H1 (cell line): ENCODE data around the gene NELL1. TPM values are rescaled to one million over a fixed set of nuclear protein-coding genes. Genes with fewer than 3 reads are reported as not detected.

Experiments used
- CTCF ChIA-PET: fragments of 300-600 bp; sonication (Branson Sonifier 250); formaldehyde crosslinking; loops from one replicate; lab custom pipeline; 2021; ENCODE audit not compliant: partially characterized antibody; lab: Charles Lee
- POLR2A ChIA-PET: fragments of 300-600 bp; sonication (Branson Sonifier 250); formaldehyde crosslinking; loops from one replicate; lab custom pipeline; 2021; ENCODE audit warnings: inconsistent platforms; ENCODE audit not compliant: partially characterized antibody; lab: Charles Lee
- DNase-seq, 2 experiments: peaks; one replicate each; pipeline versions ENCODE4 v3.0.0 to v3.0.0-alpha.2; 2010 to 2022; ENCODE audit warnings: low spot score in 2 of 2, low read depth in 1 of 2, mixed read lengths in 1 of 2
- FAIRE-seq: peaks from 2 replicates; lab custom pipeline; 2011; peaks lifted over from hg19 to GRCh38; lab: Jason Lieb, UNC
- H2AFZ ChIP-seq: 2 replicates; pipeline ENCODE4 v1.8.1; 2012; ENCODE audit warnings: low read length, inconsistent platforms
- H2AK5ac ChIP-seq: 2 replicates; pipeline ENCODE4 v1.6.1; 2013; ENCODE audit warnings: low read depth, low read length
- H2BK120ac ChIP-seq: replicated peaks from 2 replicates; pipeline ENCODE3; 2013; ENCODE audit warnings: low read depth, low read length, inconsistent platforms
- H2BK12ac ChIP-seq: 2 replicates; pipeline ENCODE4 v1.6.1; 2013; ENCODE audit warnings: low read depth, low read length
- H2BK15ac ChIP-seq: 2 replicates; pipeline ENCODE4 v1.6.1; 2013; ENCODE audit warnings: low read length
- H2BK20ac ChIP-seq: 2 replicates; pipeline ENCODE4 v1.6.1; 2013; ENCODE audit warnings: low read length
- H2BK5ac ChIP-seq: 2 replicates; pipeline ENCODE4 v1.6.1; 2013; ENCODE audit warnings: low read depth, low read length
- H3K14ac ChIP-seq: 2 replicates; pipeline ENCODE4 v1.6.1; 2013; ENCODE audit warnings: inconsistent platforms; ENCODE audit not compliant: insufficient read length
- H3K18ac ChIP-seq: 2 replicates; pipeline ENCODE4 v1.6.1; 2013; ENCODE audit warnings: low read length; ENCODE audit errors: extremely low read depth
- H3K23ac ChIP-seq: 2 replicates; pipeline ENCODE4 v1.6.1; 2013; ENCODE audit warnings: inconsistent platforms; ENCODE audit not compliant: insufficient read length
- H3K23me2 ChIP-seq: 2 replicates; pipeline ENCODE4 v1.6.1; 2013; ENCODE audit warnings: low read depth, low read length
- H3K27ac ChIP-seq: 2 replicates; pipeline ENCODE4 v1.6.1; 2011; ENCODE audit warnings: low read depth, low read length, inconsistent platforms
- H3K27me3 ChIP-seq, 4 experiments: replicated peaks in 1 of 4; 1 replicate in 1 of 4; 2 replicates in 3 of 4; pipeline versions ENCODE4 v1.6.1 to v1.8.1; 2011 to 2013; ENCODE audit warnings: low read length in 3 of 4, mild to moderate bottlenecking in 3 of 4, inconsistent platforms in 2 of 4, mixed read lengths in 2 of 4, moderate library complexity in 1 of 4; ENCODE audit not compliant: control insufficient read depth in 3 of 4, insufficient read depth in 3 of 4; ENCODE audit errors: extremely low read depth in 1 of 4
- H3K36me3 ChIP-seq, 4 experiments: 2 replicates each; pipeline versions ENCODE4 v1.6.1 to v1.8.1; 2011 to 2013; ENCODE audit warnings: mild to moderate bottlenecking in 4 of 4, low read length in 3 of 4, moderate library complexity in 2 of 4, control low read depth in 1 of 4, inconsistent platforms in 1 of 4; ENCODE audit not compliant: insufficient read depth in 4 of 4, control insufficient read depth in 2 of 4
- H3K4ac ChIP-seq: replicated peaks from 2 replicates; pipeline ENCODE3; 2013; ENCODE audit warnings: low read length, low read depth, mixed read lengths, inconsistent platforms; ENCODE audit not compliant: insufficient read length
- H3K4me1 ChIP-seq, 4 experiments: replicated peaks in 1 of 4; 1 replicate in 1 of 4; 2 replicates in 3 of 4; pipeline versions ENCODE4 v1.6.1 to v1.8.1; 2011 to 2013; ENCODE audit warnings: low read length in 3 of 4, inconsistent platforms in 2 of 4, mixed read lengths in 1 of 4; ENCODE audit not compliant: insufficient read depth in 4 of 4, control insufficient read depth in 3 of 4
- H3K4me2 ChIP-seq, 2 experiments: 2 replicates each; pipeline versions ENCODE4 v1.6.1 to v1.8.1; 2011 to 2013; ENCODE audit warnings: low read depth in 2 of 2, low read length in 2 of 2, control low read depth in 1 of 2, inconsistent platforms in 1 of 2, mild to moderate bottlenecking in 1 of 2; ENCODE audit not compliant: insufficient read depth in 1 of 2
- H3K4me3 ChIP-seq, 4 experiments: fragments of 200-600, 300-600 bp in 1 of 4; sonication (generic), shearing (Covaris generic), sonication (Bioruptor Twin) in 1 of 4; 2 replicates each; pipeline versions ENCODE4 v1.5.1 to v1.8.1; 2011 to 2016; ENCODE audit warnings: low read length in 4 of 4, low read depth in 3 of 4, control low read depth in 2 of 4, inconsistent platforms in 2 of 4, mild to moderate bottlenecking in 2 of 4, mixed read lengths in 1 of 4, moderate library complexity in 1 of 4; ENCODE audit not compliant: insufficient read depth in 2 of 4; ENCODE audit errors: extremely low read depth in 1 of 4
- H3K56ac ChIP-seq: replicated peaks from 2 replicates; pipeline ENCODE3; 2013; ENCODE audit warnings: low read depth, mild to moderate bottlenecking, mixed read lengths, low read length, inconsistent platforms; ENCODE audit not compliant: insufficient read length
- H3K79me1 ChIP-seq: 2 replicates; pipeline ENCODE4 v1.6.1; 2013; ENCODE audit warnings: low read depth, low read length, control low read depth
- H3K79me2 ChIP-seq, 2 experiments: 2 replicates each; pipeline versions ENCODE4 v1.6.1 to v1.8.1; 2012 to 2013; ENCODE audit warnings: low read length in 2 of 2, mild to moderate bottlenecking in 2 of 2, inconsistent platforms in 1 of 2; ENCODE audit not compliant: insufficient read depth in 2 of 2, control insufficient read depth in 1 of 2
- H3K9ac ChIP-seq, 4 experiments: replicated peaks in 1 of 4; 1 replicate in 1 of 4; 2 replicates in 3 of 4; pipeline versions ENCODE4 v1.6.1 to v1.8.1; 2011 to 2013; ENCODE audit warnings: low read depth in 3 of 4, low read length in 3 of 4, control low read depth in 2 of 4, mild to moderate bottlenecking in 2 of 4, moderate library complexity in 2 of 4, inconsistent platforms in 1 of 4; ENCODE audit errors: extremely low read depth in 1 of 4
- H3K9me3 ChIP-seq, 2 experiments: 2 replicates each; pipeline versions ENCODE4 v1.6.1 to v1.8.1; 2012 to 2013; ENCODE audit warnings: mild to moderate bottlenecking in 2 of 2, moderate library complexity in 2 of 2, control low read depth in 1 of 2, inconsistent platforms in 1 of 2, low read depth in 1 of 2, low read length in 1 of 2, mixed read lengths in 1 of 2; ENCODE audit not compliant: insufficient read depth in 2 of 2
- H4K20me1 ChIP-seq, 2 experiments: replicated peaks in 1 of 2; 2 replicates each; pipeline versions ENCODE3 to v1.8.1; 2011 to 2013; ENCODE audit warnings: inconsistent platforms in 2 of 2, low read length in 2 of 2, mild to moderate bottlenecking in 1 of 2; ENCODE audit not compliant: insufficient read depth in 2 of 2, control insufficient read depth in 1 of 2
- H4K5ac ChIP-seq: 2 replicates; pipeline ENCODE4 v1.6.1; 2013; ENCODE audit warnings: low read length, low read depth, mixed read lengths, inconsistent platforms; ENCODE audit not compliant: insufficient read length
- H4K8ac ChIP-seq: 2 replicates; pipeline ENCODE4 v1.8.0; 2013; ENCODE audit warnings: mild to moderate bottlenecking, moderate library complexity, low read length, inconsistent platforms; ENCODE audit not compliant: insufficient read depth; ENCODE audit errors: extremely low read depth
- H4K91ac ChIP-seq: replicated peaks from 2 replicates; pipeline ENCODE3; 2013; ENCODE audit warnings: low read length, mixed read lengths, inconsistent platforms; ENCODE audit not compliant: insufficient read length
- CBX5 ChIP-seq: fragments of 300-800, 300-1000 bp; sonication (generic); IDR thresholded peaks from 2 replicates; pipeline ENCODE4 v1.7.1; 2016; ENCODE audit warnings: antibody characterized with exemption, low read length, low read depth
- GTF2F1 ChIP-seq: IDR thresholded peaks from 2 replicates; pipeline ENCODE4 v1.6.1; 2012; ENCODE audit warnings: low read depth, low read length, improper control_type of control experiment, borderline replicate concordance
- HDAC6 ChIP-seq: IDR thresholded peaks from one replicate; pipeline ENCODE4 v1.7.1; 2012; ENCODE audit warnings: low read depth, mild to moderate bottlenecking, inconsistent platforms, low read length, moderate library complexity
- KDM4A ChIP-seq: IDR thresholded peaks from one replicate; pipeline ENCODE4 v1.7.1; 2012; ENCODE audit warnings: low read depth, mild to moderate bottlenecking, moderate library complexity, low read length, inconsistent platforms; ENCODE audit not compliant: severe bottlenecking
- KDM5A ChIP-seq: fragments of 200-600 bp; IDR thresholded peaks from 2 replicates; pipeline ENCODE4 v1.7.1; 2012; ENCODE audit warnings: mild to moderate bottlenecking, low read length, inconsistent platforms, mixed read lengths
- POLR2AphosphoS5 ChIP-seq: IDR thresholded peaks from 2 replicates; pipeline ENCODE4 v1.6.1; 2011; ENCODE audit warnings: low read depth, low read length
- RAD21 ChIP-seq, 2 experiments: IDR thresholded peaks in 1 of 2; conservative IDR thresholded peaks in 1 of 2; 2 replicates each; pipeline ENCODE4 v1.6.1; 2011; ENCODE audit warnings: low read depth in 2 of 2, low read length in 2 of 2, improper control_type of control experiment in 1 of 2, inconsistent platforms in 1 of 2, mild to moderate bottlenecking in 1 of 2, moderate library complexity in 1 of 2
- SRF ChIP-seq: IDR thresholded peaks from 2 replicates; pipeline ENCODE4 v1.6.1; 2011; ENCODE audit warnings: mild to moderate bottlenecking, low read depth, low read length, moderate library complexity
- TAF1 ChIP-seq: IDR thresholded peaks from 2 replicates; pipeline ENCODE4 v1.6.1; 2011; ENCODE audit warnings: mild to moderate bottlenecking, low read depth, low read length
- TAF7 ChIP-seq: optimal IDR thresholded peaks from 2 replicates; pipeline ENCODE3; 2011; ENCODE audit warnings: low read depth, mild to moderate bottlenecking, inconsistent platforms, low read length, moderate library complexity, borderline replicate concordance
- WGBS, 2 experiments: shearing (Covaris generic) in 1 of 2; methylation state at CpG; one replicate each; pipeline versions ENCODE4 v1.1.6 to v1.1.7; 2013 to 2015; ENCODE audit warnings: low lambda C conversion rate in 2 of 2, mixed read lengths in 2 of 2, inconsistent platforms in 1 of 2, low coverage in 1 of 2, missing lambda C conversion rate in 1 of 2; ENCODE audit not compliant: insufficient replicate concordance in 2 of 2, insufficient coverage in 1 of 2, insufficient read length in 1 of 2; ENCODE audit errors: extremely low coverage in 1 of 2, missing lambda C conversion rate in 1 of 2; 5-methylcytosine and 5-hydroxymethylcytosine counted together
- polyA plus RNA-seq, 7 experiments: library from polyadenylated mRNA; depleted of rRNA in 3 of 7; stranded (reverse) in 5 of 7; unstranded in 2 of 7; fragments of >200 nt in 5 of 7; fragments of 200-250 nt in 2 of 7; gene quantifications; 1 replicate in 5 of 7; 2 replicates in 1 of 7; 4 replicates in 1 of 7; pipeline versions ENCODE4 v1.2.1 to v1.2.3, GENCODE V29; 2011 to 2013; ENCODE audit warnings: missing spikeins in 2 of 7, mixed read lengths in 2 of 7
- total RNA-seq: library from RNA; stranded (reverse); fragmentation: NEBNext Ultra II Directional; extraction: Animal tissue kit (Norgen Biotek cat#: 25700); gene quantifications from 2 replicates; pipeline ENCODE4 v1.2.1, GENCODE V29; 2021
- TF ChIP-seq, protein P1 (sequence below), 3 experiments: IDR thresholded peaks; 1 replicate in 2 of 3; 2 replicates in 1 of 3; pipeline versions ENCODE4 v1.5.1 to v1.6.1; 2011; ENCODE audit warnings: low read length in 3 of 3, mild to moderate bottlenecking in 3 of 3, inconsistent platforms in 2 of 3, low read depth in 1 of 3, moderate library complexity in 1 of 3; ENCODE audit not compliant: insufficient read depth in 1 of 3; ENCODE audit errors: control extremely low read depth in 1 of 3

The NELL1 gene
- total and polyA plus RNA-seq, 2 of the 8 experiments (the other 6 are each of a cell fraction or from before 2014, with no cell fraction given): 0.21 TPM; not detected in 1

DNA sequence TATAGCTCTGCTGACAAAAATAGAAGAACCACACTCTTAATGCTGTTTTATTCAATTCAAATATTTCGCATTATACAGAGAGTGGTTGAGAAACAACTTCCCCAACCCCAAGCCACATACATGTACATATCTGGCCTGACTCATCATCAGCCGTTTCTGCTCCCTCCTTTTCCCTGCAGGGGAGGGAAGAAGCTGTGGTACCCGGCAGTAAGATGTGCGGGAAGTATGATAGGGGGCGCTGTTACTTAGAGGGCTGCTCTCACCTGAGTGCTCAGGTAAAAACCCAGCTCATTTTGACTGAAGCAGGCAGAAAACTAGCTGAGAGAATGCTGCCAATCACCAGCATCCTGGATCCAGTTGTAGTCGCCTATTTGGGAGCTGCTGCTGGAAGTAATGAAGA, 85.5 kb downstream of the NELL1 start:
- H3K4me1 ChIP-seq: no peaks in the 10 kb centered on the region
- no peak overlapping the region for H3K4me2 ChIP-seq
- no peak overlapping the region for H3K56ac ChIP-seq
- H2BK5ac ChIP-seq: no peak overlapping the region
- H2BK120ac ChIP-seq: no peak overlapping the region
- no peaks in the 10 kb centered on the region for H3K9me3 ChIP-seq
- H3K79me1 ChIP-seq: no peaks in the 10 kb centered on the region
- FAIRE-seq (peak; percentile 87), DNase-seq (peak; percentile 34 to 56)
- CTCF ChIA-PET: interaction anchor here (0.5 to 5.4 kb wide), 33 partner anchors 12 to 813 kb away, joined by 3 to 69 read pairs (median 4); no protein-coding TSS in a partner anchor
- no peaks in the 10 kb centered on the region; the same call in 1 of the 2 replicates for H3K23me2 ChIP-seq
- no peaks in the 10 kb centered on the region for H4K20me1 ChIP-seq
- H4K8ac ChIP-seq: no peak overlapping the region
- no peaks in the 10 kb centered on the region for H3K79me2 ChIP-seq
- H4K5ac ChIP-seq: no peak overlapping the region
- POLR2A ChIA-PET: no interaction called here
- H2BK12ac ChIP-seq: no peak overlapping the region
- no peak overlapping the region for H3K27ac ChIP-seq
- H3K23ac ChIP-seq: no peak overlapping the region
- H2BK20ac ChIP-seq: no peak overlapping the region
- WGBS, 2 experiments: 20% methylated on average over 6 of the region's 6 CpGs; no CpG with 5 or more reads in 1 of the 2 experiments
- no peak overlapping the region for H2AK5ac ChIP-seq
- no peak overlapping the region for H3K14ac ChIP-seq
- no peak overlapping the region for H3K9ac ChIP-seq
- no peak overlapping the region for H3K4me3 ChIP-seq
- H3K4ac ChIP-seq: no peak overlapping the region
- H2AFZ ChIP-seq: no peak overlapping the region
- H4K91ac ChIP-seq: no peak overlapping the region
- H3K18ac ChIP-seq: no peak overlapping the region
- no peak overlapping the region for H2BK15ac ChIP-seq
- H3K36me3 ChIP-seq: no peaks in the 10 kb centered on the region
- H3K27me3 ChIP-seq: no peaks in the 10 kb centered on the region
- TF ChIP-seq GTF2F1: no peak
- no peak for TF ChIP-seq TAF1
- TF ChIP-seq POLR2AphosphoS5: no peak
- no peak for TF ChIP-seq KDM4A
- TF ChIP-seq KDM5A: no peak
- TF ChIP-seq TAF7: no peak
- no peak for TF ChIP-seq HDAC6
- peak; percentile 63 to 68 for TF ChIP-seq RAD21 (IDR thresholded peaks at IDR 0.05 in 1 of 2, conservative IDR thresholded peaks at IDR 0.05 in 1 of 2; ENCODE audit: low read depth in 2 of 2, low read length in 2 of 2)
- no peak for TF ChIP-seq CBX5
- TF ChIP-seq SRF: no peak
- TF ChIP-seq, protein P1, sequence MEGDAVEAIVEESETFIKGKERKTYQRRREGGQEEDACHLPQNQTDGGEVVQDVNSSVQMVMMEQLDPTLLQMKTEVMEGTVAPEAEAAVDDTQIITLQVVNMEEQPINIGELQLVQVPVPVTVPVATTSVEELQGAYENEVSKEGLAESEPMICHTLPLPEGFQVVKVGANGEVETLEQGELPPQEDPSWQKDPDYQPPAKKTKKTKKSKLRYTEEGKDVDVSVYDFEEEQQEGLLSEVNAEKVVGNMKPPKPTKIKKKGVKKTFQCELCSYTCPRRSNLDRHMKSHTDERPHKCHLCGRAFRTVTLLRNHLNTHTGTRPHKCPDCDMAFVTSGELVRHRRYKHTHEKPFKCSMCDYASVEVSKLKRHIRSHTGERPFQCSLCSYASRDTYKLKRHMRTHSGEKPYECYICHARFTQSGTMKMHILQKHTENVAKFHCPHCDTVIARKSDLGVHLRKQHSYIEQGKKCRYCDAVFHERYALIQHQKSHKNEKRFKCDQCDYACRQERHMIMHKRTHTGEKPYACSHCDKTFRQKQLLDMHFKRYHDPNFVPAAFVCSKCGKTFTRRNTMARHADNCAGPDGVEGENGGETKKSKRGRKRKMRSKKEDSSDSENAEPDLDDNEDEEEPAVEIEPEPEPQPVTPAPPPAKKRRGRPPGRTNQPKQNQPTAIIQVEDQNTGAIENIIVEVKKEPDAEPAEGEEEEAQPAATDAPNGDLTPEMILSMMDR (IDR thresholded peaks at IDR 0.05; ENCODE audit: control extremely low read depth in 1 of 3, insufficient read depth in 1 of 3, low read depth in 1 of 3, low read length in 3 of 3): peak; percentile 61 to 80 (median 66)
